G401 (cell line): ENCODE results near the gene AMBRA1. TPM values are rescaled to one million over a fixed set of nuclear protein-coding genes. Genes with fewer than 3 reads are reported as not detected.
"Not testable (repeated sequence)": the region's sequence is repeated elsewhere in the genome, so short reads cannot be mapped to it uniquely, and the experiment has no call there.

ENCODE experiments used
- DNase-seq: peaks from one replicate; pipeline ENCODE4 v3.0.0-alpha.2; 2015; ENCODE audit warnings: low spot score
- in situ Hi-C: cut with HindIII; loops from 2 replicates; pipeline ENCODE4 v1.10.0; 2016; ENCODE audit warnings: low sequenced_read_pairs, mixed read lengths
- total RNA-seq: library from RNA; depleted of rRNA; stranded (reverse); fragments of >200 nt; shearing (Covaris generic); gene quantifications from 2 replicates; pipeline ENCODE4 v1.2.3, GENCODE V29; 2014

AMBRA1 gene
- total RNA-seq, 1 experiment from 2014 or later: 44.6 TPM

- no peak for DNase-seq
- in situ Hi-C loops: no loop called here
Measured at GRCh38 chr11:46381048-46381818, 212.6 kb downstream of the AMBRA1 start, which contains the start of gene MDK. MDK (plus strand) TSS chr11:46381669; CDS start chr11:46382058, 389 bp downstream.

DNA sequence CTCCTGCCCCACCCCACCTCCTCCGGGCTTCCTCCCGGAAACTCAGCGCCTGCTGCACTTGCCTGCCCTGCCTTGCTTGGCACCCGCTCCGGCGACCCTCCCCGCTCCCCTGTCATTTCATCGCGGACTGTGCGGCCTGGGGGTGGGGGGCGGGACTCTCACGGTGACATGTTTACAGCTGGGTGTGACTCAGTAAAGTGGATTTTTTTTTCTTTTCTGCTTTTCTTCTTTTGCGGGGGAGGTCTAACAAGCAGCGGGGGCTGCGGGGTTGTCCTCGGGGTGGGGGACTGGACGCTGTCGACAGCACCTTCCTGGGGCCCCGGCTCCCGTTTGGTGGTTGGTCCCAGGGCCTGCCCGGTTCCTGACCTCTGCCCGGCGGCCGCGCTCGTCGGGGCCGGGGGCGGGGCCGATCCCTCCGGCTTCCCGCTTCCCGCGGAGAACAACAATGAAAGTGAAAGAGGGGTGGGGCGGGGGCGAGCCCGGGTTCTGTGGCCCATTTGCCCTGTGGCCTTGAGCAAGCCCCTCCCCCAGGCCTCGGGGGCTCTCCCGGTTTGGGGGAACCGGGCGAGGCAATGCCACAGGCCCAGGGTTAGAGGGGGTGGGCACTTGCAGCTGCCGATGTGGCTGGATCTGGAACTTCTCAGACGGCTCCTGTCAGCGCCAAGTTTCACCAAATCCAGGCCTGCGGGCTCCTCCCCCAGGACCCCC lies 213.3 kb downstream of the AMBRA1 start:
- in situ Hi-C loops: no loop called here
- DNase-seq: no peak

DNA sequence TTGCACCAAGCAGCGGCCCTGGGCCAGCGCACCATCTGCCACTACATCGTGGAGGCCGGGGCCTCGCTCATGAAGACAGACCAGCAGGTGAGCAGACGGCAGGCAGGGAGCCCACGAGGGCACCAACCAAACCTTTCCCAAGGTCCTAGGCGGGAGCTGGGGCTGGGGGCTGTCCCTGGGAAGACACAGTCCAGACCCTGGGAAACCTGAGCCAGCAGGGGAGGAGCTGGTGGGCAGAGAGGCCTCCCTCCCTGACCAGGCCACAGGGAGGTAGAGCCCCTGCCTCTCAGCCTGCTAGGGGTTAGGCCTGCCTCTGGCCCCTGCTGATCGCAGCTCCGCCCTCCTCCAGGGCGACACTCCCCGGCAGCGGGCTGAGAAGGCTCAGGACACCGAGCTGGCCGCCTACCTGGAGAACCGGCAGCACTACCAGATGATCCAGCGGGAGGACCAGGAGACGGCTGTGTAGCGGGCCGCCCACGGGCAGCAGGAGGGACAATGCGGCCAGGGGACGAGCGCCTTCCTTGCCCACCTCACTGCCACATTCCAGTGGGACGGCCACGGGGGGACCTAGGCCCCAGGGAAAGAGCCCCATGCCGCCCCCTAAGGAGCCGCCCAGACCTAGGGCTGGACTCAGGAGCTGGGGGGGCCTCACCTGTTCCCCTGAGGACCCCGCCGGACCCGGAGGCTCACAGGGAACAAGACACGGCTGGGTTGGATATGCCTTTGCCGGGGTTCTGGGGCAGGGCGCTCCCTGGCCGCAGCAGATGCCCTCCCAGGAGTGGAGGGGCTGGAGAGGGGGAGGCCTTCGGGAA lies 214.1 kb downstream of the AMBRA1 start:
- DNase-seq, in situ Hi-C loops: not testable (repeated sequence)

DNA sequence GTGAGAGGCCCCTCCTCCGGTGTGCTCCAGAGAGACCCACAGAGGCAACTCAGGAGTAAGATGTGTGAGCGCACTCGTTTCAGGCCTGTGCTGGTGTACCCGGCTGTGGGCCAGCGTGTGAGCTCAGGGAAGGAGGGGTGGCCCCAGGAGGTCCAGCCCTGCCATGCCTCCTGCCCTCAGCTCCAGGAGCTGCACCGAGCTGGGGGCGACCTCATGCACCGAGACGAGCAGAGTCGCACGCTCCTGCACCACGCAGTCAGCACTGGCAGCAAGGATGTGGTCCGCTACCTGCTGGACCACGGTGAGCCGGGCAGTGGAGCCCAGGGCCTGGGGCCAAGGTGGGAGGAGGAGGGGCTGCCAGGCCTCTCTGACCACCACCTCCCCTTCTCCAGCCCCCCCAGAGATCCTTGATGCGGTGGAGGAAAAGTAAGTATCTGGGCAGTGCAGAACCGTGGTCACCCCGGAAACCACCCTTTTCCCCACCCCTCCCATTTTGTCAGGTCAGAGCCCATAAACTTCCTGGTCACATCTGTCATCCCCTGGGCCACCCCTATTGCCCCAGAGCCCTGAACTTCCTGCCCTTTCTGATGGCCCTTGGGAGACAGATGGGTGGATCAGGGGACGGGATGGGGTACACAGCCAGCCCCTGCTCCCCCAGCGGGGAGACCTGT lies 214.9 kb downstream of the AMBRA1 start:
- DNase-seq: no peak
- in situ Hi-C loops: no loop called here

DNA sequence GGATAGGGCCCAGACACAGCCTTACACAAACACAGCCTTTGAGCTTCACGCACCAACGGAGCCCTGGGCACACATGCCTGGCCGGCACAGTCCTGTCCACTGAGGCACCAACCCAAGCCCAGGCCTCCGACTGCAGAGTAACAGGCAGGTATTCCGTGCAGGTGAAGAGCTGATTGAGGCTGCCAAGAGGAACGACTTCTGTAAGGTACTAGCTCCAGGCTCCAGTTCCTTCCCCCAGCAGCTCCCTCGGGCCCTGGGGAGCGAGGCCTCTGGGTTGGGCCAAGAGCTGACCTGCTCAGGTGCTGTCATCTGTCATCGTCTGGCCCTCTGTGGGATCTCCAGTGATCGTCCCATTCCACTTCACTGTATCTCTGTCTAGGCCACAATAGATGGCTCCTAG lies 215.5 kb downstream of the AMBRA1 start:
- no peak for DNase-seq
- in situ Hi-C loops: no loop called here

GRCh38 chr11:46377831-46378230 lies 216.0 kb downstream of the AMBRA1 start:
- in situ Hi-C loops: no loop called here
- DNase-seq: no peak

DNA sequence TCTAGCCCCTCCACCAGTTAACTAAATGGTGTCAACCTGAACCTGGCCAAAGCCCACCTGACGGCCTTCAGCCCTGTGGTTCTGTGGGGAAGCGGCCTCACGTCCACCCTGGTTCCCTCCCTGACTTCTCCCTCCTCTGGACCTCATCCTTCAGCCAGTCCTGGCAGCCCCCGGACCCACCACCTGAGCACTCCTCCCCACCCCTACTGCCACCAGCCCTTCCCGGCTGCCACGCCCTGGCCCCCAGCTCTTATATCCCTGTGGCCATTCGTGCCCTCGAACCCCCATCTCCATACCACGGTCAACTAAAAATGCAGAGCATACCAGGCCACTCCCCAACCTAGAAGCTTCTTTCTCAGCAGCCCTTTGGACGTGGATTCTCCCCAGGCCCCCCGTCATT lies 216.5 kb downstream of the AMBRA1 start:
- in situ Hi-C loops: no loop called here

GRCh38 chr11:46376258-46377050 lies 217.4 kb downstream of the AMBRA1 start:
- DNase-seq: no peak
- in situ Hi-C loops: no loop called here

More for the DNA sequence above, 216.5 kb downstream of the AMBRA1 start:
- no peak for DNase-seq

DNA sequence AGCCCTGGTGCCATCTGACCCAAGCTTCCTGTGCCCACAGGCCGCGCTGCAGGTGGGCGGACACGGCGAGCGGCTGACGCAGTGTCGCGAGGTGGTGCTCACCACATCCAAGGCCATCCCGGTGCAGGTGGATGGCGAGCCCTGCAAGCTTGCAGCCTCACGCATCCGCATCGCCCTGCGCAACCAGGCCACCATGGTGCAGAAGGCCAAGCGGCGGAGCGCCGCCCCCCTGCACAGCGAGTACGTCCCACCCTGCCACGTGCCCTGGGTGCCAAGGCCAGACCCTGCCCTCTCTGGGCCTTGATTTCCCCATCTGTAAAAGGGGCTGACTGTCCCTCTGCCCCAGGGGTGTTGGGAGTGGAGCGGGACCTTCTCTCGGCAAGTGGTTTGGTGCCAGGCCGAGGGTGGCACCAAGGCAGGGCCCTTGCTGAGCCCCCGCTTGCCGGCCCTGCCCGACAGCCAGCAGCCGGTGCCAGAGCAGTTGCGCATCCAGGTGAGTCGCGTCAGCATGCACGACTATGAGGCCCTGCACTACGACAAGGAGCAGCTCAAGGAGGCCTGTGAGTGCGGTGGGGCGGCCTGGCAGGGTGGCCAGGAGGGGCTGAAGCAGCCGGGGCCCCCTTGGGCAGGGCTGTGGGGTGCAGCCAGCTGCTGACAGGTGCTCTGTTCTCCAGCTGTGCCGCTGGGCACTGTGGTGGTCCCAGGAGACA lies 218.3 kb downstream of the AMBRA1 start:
- in situ Hi-C loops: no loop called here

DNA sequence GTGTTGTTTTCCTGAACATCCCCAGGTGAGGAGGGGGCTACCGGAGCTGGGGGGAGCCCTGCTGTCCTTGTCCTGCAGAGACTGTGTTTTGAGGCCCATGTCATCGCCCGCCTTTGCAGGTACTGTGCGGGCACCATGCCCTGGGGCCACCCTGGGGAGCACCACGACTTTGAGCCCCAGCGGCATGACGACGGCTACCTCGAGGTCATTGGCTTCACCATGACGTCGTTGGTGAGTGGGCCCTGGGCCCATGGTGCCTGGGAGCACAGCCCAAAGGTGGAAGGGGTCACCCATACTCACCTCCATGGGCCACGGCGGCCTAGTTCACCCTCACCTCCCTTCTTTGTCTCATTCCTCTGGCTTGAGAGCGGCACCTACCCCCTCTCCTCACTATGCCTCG lies 219.0 kb downstream of the AMBRA1 start:
- in situ Hi-C loops: no loop called here
- no peak for DNase-seq

More for the DNA sequence above, 218.3 kb downstream of the AMBRA1 start:
- no peak for DNase-seq

DNA sequence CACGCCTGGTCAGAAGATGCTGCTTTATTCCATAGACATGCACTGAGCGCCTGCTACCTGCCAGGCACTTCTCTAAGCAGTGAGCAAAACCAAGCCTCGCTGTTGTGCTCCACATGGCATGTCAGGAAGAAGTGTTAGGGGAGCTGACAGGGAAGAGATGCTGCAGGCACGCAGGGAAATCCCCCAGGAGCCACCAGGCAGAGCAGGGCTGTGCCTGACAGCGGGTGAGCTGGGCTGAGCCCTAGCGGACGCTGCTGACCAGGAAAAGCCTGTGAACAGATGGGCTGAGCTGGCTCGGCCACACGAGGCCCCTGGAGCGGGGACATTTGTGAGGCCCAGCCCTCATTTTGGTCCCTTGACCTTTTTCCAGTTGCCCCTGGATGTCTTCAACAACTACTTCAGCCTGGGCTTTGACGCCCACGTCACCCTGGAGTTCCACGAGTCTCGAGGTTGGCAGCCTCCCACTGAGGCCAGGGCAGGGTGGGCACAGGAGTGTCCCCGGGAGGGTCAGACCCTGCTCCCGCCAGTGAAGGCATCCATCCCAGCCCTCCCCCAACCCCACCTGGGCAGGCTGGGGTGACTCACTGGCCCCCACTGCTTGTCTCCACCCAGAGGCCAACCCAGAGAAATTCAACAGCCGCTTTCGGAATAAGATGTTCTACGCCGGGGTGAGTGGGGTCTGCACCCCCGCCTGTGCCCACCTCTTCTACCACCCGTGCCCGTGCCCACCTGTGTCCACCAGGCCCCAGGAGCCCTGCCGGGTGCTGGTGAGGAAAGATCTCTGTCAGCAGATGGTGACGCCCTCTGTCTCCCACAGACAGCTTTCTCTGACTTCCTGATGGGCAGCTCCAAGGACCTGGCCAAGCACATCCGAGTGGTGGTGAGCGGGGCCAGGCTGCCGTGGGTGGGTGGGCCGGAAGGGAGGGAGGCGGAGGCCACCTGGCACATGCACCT lies 219.8 kb downstream of the AMBRA1 start:
- in situ Hi-C loops: no loop called here
- no peak for DNase-seq

DNA sequence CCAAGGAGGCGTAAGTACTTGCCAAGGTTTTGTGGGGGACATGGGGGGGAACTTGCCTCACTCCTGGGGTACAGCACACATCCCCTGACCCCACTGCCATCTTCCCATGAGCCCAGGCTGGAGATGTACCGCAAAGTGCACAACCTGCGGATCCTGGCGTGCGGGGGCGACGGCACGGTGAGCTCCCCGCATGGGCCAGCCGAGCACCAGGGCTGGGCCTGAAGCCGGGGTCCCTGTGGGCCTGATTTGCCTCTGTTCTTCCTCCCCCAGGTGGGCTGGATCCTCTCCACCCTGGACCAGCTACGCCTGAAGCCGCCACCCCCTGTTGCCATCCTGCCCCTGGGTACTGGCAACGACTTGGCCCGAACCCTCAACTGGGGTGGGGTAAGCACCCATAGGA lies 221.3 kb downstream of the AMBRA1 start:
- DNase-seq, in situ Hi-C loops: not testable (repeated sequence)

DNA sequence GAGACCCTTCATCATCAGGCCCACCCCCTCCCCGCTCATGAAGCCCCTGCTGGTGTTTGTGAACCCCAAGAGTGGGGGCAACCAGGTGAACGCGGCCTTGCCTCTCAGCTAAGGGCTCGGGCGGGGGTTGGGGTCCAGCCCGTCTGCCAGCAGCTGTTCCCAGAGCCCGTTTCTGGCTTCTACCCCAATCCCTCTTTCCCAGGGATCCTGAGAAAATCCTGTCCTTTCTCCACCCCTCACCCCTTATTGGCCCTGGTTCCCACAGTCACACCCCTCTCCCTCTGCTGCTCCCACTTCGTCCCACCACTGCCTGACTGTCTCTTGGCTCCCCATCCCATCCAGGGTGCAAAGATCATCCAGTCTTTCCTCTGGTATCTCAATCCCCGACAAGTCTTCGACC lies 221.7 kb downstream of the AMBRA1 start:
- no peak for DNase-seq
- in situ Hi-C loops: no loop called here

DNA sequence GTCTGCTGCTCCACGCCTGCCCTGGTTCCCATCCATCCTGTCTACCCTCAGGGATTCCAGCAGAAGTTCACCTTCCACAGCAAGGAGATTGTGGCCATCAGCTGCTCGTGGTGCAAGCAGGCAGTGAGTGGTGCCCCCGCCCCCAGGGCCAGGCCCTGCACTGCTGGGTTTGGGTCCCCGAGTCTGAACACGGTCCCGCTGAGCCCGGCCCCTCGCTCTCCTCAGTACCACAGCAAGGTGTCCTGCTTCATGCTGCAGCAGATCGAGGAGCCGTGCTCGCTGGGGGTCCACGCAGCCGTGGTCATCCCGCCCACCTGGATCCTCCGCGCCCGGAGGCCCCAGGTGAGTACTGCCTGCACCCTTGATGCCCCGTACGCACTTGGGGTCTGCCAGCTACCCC lies 222.6 kb downstream of the AMBRA1 start:
- in situ Hi-C loops, DNase-seq: not testable (repeated sequence)

- no peak for DNase-seq
- in situ Hi-C loops: no loop called here
Measured at GRCh38 chr11:46370253-46370652, 223.6 kb downstream of the AMBRA1 start.

DNA sequence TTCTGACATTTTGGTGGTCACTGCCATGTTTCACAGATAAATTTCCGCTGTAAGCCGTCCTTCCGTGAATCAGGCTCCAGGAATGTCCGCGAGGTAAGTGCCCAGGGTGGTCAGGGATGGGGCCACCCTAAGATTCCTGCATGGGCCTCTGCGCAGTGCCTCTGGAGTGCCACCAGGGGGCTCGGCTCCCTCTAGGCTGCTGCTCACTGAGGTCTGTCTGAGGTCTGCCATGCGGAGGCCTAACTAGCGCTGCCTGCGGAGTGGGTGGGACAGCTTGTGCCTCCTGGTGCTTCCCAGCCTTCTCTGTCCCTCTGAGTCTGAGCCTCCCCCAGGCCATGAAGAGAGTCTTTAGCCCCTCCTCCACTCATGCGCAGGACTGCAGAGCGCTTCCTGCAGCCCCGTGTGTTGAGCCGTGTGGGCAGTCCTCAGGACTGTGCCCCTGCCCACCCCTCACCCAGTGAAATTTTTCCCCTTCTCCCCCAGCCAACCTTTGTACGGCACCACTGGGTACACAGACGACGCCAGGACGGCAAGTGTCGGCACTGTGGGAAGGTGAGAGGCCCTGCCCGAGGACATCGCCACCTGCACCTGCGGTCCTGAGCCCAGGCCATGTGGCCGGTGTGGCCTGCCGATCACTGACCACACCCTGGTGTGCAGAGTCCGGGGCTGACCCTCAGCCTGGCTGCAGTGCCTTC lies 224.2 kb downstream of the AMBRA1 start:
- DNase-seq: no peak
- in situ Hi-C loops: no loop called here
